GM19397 (cell line): ENCODE results near the gene QTRT2.

Experiments
- ATAC-seq: cut with Tn5 transposase; IDR thresholded peaks from one replicate; pipeline ENCODE4 v1.9.1; 2021; ENCODE audit warnings: mild to moderate bottlenecking, moderate library complexity; ENCODE audit not compliant: unreplicated experiment

Gene QTRT2

GRCh38 chr3:114119776-114120175, 63.2 kb downstream of the QTRT2 start:
- ATAC-seq = no peak

GRCh38 chr3:114120211-114120610, 63.7 kb downstream of the QTRT2 start:
- ATAC-seq = no peak

DNA sequence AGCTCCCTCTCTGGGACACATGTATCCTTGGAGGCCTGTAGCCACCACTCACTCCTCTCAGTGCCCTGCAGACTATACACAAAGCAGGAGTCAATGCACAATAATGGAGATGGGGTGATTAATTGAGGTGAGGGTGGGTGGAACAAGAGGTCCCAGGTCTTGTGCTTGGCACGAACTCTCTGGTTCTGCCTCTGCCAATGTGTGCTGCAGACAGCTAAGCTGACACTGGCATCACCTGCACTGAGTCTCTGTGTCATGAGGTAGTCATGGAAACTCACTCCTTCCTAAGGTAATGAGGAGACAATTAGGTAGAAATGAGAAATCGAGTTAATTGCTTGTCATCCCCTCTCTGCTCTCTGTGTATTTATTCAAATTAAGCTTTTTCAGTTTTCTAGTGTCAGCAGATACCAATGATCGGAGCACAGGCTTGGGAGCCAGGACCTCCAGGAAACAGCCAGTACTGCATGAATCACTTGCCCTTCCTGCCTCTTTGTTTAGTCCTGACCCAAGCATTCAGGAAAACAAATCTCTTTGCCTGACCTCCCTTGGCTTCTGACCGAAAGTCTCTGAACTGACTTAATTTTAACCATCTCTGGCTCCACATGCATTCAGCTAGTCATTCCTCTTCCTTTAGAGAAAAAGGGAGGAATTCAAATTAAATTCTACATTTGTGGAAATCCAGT, 65.6 kb downstream of the QTRT2 start:
- no peak for ATAC-seq

GRCh38 chr3:114126461-114126860, 69.9 kb downstream of the QTRT2 start:
- ATAC-seq = no peak

GRCh38 chr3:114127517-114127916, 71.0 kb downstream of the QTRT2 start:
- ATAC-seq = no peak

- no peak for ATAC-seq
Measured at GRCh38 chr3:114128231-114128630, 71.7 kb downstream of the QTRT2 start.

- ATAC-seq = no peak
Measured at GRCh38 chr3:114128826-114129225, 72.3 kb downstream of the QTRT2 start.

- ATAC-seq = no peak
Measured at GRCh38 chr3:114132500-114132899, 76.0 kb downstream of the QTRT2 start.

DNA sequence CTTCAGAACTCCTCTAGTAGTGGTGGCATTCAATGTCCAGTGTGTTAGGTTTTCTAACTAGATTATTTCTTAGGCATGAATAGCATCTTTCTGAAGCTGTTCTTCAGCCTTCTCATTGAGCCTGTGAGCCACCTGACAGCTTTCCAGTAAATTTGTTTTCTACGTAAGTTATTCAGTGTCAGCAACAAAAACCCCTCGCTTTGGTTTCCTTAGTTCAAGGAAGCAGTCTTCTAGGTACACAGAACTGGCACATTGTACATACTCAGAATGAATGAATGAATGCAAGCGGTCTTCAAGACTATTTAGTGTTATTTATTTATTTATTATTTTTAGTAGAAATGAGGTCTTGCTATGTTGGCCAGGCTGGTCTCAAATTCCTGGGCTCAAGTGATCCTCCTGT, 77.4 kb downstream of the QTRT2 start:
- no peak for ATAC-seq
